SIG-M5 (cell line): ENCODE data around the gene SPATA2L.

ENCODE experiments used
- DNase-seq: peaks from one replicate; lab custom pipeline; 2025; lab: John Stamatoyannopoulos, UW

SPATA2L gene

GRCh38 chr16:89729293-89729692 lies 27.8 kb upstream of the SPATA2L start:
- no peak for DNase-seq

GRCh38 chr16:89727406-89728120 lies 26.1 kb upstream of the SPATA2L start:
- DNase-seq, result no peak

GRCh38 chr16:89723279-89724250 lies 22.1 kb upstream of the SPATA2L start:
- DNase-seq, result no peak

- DNase-seq, result no peak
Observed at GRCh38 chr16:89722392-89723278, 21.1 kb upstream of the SPATA2L start.

GRCh38 chr16:89721546-89722391 lies 20.3 kb upstream of the SPATA2L start:
- DNase-seq, result no peak

- DNase-seq, result no peak
Observed at GRCh38 chr16:89720813-89721545, 19.5 kb upstream of the SPATA2L start, which contains the start of the genes VPS9D1 and ZNF276. VPS9D1 (minus strand) TSS chr16:89720898; CDS start chr16:89720861, 37 bp downstream. ZNF276 (plus strand) TSS chr16:89721537; CDS start chr16:89721641, 104 bp downstream.

GRCh38 chr16:89720551-89720812 lies 19.0 kb upstream of the SPATA2L start:
- no peak for DNase-seq

- DNase-seq, result no peak
Observed at GRCh38 chr16:89717688-89718505, 16.4 kb upstream of the SPATA2L start.

GRCh38 chr16:89716916-89717687 lies 15.6 kb upstream of the SPATA2L start:
- DNase-seq, result no peak

- DNase-seq, result no peak
Observed at GRCh38 chr16:89716493-89716892, 15.0 kb upstream of the SPATA2L start.

- no peak for DNase-seq
Observed at GRCh38 chr16:89712274-89712781, 10.8 kb upstream of the SPATA2L start.

GRCh38 chr16:89711601-89712273 lies 10.2 kb upstream of the SPATA2L start:
- no peak for DNase-seq

- no peak for DNase-seq
Observed at GRCh38 chr16:89710709-89711564, 9.4 kb upstream of the SPATA2L start.

GRCh38 chr16:89709716-89710432 lies 8.4 kb upstream of the SPATA2L start:
- no peak for DNase-seq

- DNase-seq, result no peak
Observed at GRCh38 chr16:89709166-89709565, 7.7 kb upstream of the SPATA2L start.

GRCh38 chr16:89708481-89708931 lies 7.0 kb upstream of the SPATA2L start:
- DNase-seq, result no peak
